ENCODE results near the gene PACS2.

- TF ChIP-seq EZH2 (IDR thresholded peaks at IDR 0.05; ENCODE audit: insufficient read depth, poor library complexity, severe bottlenecking) (no peak), EZH2phosphoT487 (IDR thresholded peaks at IDR 0.05; ENCODE audit: insufficient read depth, low read depth) (no peak)
These were observed 131.6 kb downstream of the PACS2 start for GRCh38 chr14:105445901-105446845.

All from GM23248 (cell line).